Muscle of back (tissue), 11 donors: ENCODE measurements around the gene GAB2. TPM values are rescaled to one million over a fixed set of nuclear protein-coding genes. Genes with fewer than 3 reads are reported as not detected.
A peak's percentile ranks its signal among the peaks of the same experiment; 100 is the strongest.
"Not testable (repeated sequence)": the region's sequence is repeated elsewhere in the genome, so short reads cannot be mapped to it uniquely, and the experiment has no call there.

Experiments used
- DNase-seq, 3 donors: peaks; one replicate each; pipeline versions ENCODE4 v3.0.0 to v3.0.0-alpha.2; 2013
- polyA plus RNA-seq, 10 donors: library from polyadenylated mRNA; unstranded; fragments of 120-200 nt; gene quantifications; one replicate each; pipeline ENCODE4 v1.2.1, GENCODE V29; 2013; ENCODE audit not compliant: insufficient read length in 10 of 10

The GAB2 gene
- polyA plus RNA-seq, 10 donors: 12.5 to 17.6 (median 14.2) TPM

DNA sequence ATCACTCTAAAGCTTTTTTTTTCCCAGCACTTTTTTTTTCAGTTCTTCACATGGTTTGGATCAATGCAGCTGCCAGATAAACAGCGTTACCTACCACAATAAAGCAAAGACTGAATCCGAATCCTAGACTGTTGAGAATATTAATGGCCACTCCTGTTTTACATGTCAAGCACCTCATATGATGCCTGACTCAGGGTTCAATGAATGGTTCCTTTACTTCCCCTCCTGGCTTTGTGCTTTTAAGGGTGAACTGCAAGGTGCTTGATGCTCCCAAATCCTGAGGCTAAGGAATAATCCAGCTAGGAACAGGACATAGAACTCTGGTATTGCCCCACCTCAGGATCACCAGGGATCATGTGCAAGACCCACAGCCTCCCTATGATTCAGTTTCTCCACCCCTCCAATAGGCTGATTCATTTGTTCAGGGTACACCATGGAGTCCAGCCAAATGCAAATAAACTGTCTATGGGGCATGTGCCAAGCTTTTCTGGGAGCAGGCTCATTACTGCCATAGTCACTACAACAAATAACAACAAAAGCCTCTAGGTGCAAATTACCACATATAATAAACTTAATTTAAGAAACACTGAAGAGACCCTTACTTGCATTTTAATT lies 104.3 kb downstream of the GAB2 start:
- DNase-seq: no peak

DNA sequence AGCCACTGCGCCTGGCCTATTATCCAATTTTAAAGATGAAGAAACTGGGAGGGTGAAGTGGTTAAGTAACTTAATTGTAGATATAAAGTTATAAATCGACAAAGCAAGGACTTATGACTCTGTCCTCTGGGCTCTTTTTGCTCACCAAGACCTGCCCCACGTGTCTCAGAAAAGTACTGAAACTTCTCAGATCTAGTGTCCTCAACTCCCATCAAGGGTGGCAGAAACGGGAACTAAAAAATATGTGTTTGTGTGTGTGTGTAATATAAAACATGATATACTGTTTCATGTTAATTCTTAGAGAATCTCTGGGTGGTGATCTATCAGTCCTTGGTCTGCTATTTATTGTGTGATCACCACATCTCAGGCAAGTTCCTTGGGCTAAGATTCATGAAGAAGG lies 104.9 kb downstream of the GAB2 start:
- no peak for DNase-seq

DNA sequence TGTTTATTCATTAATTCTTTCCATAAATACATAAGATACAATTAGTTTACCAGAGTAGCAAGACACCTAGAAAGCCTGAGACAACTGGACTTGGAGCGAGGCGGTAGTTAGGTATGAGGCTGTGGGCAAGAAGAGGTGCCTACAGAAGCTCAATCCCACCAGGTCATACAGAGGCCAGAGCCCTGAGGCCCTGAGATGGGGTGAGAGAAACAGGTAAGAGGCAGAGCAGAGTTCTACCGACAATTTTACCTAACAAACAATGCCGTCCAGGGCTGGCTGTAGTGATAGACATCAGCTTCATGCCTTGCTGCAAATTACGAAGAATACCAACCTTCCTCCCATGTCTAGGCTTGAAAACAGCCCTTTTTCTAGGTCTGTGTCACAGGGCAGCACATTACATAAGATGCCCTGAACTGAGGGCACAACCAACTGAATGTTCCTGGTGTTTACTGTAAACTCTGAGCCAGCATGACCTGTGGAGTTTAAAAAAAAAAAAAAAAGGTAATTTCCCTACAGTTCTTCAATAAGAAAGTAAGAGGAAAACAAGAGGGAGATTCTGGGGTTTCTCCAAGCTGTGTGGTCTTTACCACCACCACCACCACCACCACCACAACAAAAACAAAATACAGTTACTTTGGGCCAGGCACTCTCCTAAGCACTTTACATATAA lies 105.8 kb downstream of the GAB2 start:
- no peak for DNase-seq

DNA sequence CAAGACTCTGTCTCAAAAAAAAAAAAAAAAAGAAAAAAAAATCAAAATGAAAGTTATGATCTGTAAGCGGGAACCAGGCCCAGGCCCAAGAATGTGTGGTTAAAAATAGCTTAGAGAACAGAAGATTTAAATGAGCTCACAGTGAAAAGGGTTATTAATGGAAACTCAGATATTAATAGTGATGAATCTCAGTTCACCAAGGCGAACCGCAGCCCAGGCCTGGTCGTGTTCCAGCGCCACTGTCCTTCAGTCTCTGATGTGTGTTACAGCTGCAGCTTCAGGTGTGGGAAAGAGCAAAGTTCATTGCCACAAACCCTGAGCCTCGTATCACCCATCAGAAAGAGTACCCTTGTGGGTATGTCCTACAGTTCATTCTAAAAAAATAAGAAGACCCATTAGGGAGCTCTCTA lies 107.1 kb downstream of the GAB2 start:
- DNase-seq: peak; percentile 42 to 79 (median 59)

DNA sequence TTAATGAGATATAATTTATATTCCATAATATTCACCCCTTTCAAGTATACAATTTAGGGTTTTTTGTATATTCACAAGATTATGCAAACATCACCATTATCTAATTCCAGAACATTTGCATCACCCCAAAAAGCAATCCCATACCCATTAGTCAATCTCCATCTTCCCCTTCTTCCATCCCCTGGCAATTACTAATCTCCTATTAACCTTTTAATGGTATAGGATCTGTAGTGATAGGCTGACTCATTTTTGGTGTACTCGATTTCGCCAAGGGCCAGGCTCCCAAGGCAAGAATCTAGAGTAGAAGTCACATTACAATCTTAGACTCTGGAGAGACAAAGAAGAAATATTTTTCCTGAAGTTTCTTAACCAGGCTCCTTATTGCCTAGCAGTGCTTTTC lies 113.4 kb downstream of the GAB2 start:
- DNase-seq: no peak

DNA sequence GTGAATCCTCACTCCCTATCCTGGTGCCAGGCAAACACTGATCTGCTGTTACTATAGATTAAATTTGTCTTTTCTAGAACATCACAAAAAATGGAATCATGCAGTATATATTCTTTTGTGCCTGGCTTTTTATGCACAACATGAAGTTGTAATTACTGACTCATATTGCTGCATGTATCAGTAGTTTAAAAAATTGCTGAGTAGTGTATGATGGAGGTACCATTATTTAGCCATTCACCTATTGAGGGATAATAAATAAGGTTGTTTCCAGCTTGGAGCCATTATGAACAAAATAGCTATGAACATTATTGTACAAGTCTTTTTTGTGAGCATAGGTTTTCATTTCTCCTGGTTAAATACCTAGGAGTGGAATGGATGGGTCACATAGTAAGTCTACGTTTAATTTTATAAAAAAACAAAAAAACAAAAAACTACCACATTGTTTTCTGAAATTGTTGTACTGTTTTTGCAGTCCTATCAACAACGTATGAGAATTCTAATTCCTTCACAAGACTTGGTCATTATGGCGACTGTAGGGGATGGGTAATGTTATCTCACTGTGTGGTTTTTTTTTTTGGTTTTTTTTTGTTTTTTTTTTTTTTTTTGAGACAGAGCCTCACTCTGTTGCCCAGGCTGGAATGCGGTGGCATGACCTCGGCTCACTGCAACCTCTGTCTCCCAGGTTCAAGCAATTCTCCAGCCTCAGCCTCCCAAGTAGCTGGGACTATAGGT lies 117.3 kb downstream of the GAB2 start:
- DNase-seq: no peak

DNA sequence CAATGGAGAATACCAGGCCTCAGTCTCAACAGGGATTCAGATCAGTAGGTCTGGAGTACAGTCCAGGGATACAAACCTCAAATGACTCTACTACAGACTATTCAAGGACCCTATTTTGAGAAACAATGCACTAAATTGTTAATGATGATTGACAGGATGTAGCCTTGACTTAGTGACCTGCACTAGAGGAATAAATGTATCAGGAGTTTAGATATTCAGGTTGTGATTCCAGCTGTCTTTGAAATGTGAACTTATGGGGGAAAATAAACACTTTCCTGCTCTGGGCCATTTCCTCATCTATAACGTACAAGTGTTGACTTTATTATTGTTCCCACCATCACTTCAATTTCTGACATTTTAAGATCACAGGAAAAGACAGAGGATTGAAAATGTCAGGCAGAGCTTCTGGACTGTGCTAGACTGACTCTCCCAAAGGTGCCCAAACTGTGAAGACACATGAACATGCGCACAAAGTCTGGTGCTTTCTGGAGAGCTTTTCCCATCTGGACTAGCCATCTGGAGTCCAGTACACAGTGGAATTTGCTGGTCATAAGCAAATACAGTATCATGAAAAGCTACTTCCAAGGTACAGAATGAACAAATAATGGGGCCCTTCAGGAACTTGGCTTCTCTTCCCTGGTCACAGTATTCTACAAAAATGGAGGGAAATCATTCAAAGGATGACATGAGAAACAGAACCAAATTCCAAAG lies 118.5 kb downstream of the GAB2 start:
- DNase-seq: no peak

DNA sequence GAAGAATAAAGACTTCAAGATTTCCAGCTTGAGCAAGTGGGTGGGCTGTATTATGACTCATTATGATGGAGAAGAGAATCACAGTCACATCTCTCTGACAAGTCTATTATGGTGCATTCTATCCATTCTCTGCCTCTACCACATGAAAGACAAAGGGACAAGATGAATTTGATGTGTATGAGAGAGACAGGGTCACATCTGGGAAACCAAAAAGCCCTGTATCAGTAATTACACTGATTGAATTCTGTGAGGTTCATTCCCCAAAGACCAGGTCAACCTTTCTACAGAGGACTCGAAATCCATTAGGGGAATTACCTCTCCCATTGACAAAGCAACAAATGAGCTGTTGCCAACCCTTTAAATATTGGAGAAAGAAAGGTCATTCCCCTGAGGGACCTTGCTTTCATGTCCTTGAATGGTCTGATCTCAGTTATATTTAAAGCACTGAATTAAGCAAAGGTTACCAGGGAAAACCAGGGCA lies 119.3 kb downstream of the GAB2 start:
- no peak for DNase-seq

DNA sequence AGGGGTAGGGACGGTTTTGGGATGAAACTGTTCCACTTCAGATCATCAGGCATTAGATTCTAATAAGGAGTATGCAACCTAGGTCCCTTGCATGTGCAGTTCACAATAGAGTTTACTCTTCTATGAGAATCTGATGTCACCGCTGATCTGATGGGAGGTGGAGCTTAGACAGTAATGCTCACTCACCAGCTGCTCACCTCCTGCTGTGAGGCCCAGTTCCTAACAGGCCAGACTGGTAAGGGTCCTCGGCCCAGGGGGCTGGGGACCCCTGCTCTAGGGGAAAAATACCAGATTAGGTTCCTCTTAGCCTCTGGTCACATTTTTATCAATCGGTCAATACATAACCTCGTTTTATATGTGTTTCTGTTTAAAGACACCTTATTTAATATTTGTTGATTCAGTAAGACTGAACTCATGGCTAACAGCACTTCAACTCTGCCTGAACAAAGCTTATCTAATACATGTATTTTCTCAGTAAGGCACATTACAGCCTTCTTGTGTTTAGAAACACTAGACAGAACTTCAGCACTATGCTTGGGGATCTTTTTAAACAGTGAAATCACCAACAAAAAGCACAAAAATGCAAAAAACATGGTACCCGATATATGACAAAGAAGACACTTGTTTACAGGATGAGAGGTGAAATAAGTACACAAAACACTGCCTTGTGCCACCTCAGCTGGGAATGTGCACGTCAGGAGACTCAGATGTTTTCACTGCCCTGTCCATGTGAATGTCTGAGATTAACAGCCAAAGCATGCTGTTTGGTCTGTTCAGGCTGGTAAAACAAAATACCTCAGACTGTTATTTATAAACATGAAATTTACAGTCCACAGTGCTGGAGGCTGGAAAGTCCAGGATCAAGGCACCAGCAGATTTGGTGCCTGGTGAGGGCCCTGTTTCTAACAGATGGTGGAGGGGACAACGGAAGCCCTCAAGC lies 121.4 kb downstream of the GAB2 start:
- no peak for DNase-seq

DNA sequence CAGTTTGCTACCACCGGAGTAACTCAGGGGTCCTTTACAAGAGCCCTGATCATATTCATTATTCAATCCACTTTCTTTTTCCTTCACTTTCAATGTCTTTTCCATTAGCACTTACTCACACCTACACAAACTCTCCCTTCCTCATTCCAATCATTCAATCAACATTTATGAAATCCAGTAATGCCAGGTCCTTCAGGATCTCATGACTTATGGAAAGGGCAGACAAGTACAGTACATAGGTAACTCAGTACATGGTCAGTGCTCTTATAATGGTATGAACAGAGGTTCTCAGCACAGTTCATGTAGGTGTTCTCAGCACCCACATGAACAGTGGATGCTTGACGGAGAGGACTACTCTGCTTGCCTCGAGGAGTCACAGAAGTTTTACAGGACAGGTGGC lies 122.3 kb downstream of the GAB2 start:
- no peak for DNase-seq

DNA sequence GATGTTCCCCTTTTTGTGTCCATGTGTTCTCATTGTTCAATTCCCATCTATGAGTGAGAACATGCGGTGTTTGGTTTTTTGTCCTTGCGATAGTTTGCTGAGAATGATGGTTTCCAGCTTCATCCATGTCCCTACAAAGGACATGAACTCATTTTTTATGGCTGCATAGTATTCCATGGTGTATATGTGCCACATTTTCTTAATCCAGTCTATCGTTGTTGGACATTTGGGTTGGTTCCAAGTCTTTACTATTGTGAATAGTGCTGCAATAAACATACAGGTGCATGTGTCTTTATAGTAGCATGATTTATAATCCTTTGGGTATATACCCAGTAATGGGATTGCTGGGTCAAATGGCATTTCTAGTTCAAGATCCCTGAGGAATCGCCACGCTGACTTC lies 123.5 kb downstream of the GAB2 start:
- DNase-seq: not testable (repeated sequence)

DNA sequence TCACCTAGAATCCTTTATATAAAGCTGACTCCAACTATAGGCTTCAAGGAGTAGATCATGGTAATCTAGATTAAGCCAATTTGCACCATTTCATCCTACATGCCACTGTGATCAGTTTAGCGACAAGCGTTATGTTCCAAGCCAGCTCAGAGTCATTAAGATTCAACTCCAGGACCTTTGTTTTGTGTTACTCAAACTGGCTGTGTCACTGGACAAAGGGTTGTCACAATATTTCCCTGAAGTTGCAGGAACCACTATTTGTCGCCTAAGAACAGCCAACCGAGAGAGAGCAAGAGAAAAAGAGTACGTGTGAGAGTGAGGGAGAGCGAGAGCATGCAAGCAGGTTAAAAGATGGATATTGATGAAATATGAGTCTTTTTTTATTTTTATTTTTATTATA lies 124.1 kb downstream of the GAB2 start:
- DNase-seq: no peak

DNA sequence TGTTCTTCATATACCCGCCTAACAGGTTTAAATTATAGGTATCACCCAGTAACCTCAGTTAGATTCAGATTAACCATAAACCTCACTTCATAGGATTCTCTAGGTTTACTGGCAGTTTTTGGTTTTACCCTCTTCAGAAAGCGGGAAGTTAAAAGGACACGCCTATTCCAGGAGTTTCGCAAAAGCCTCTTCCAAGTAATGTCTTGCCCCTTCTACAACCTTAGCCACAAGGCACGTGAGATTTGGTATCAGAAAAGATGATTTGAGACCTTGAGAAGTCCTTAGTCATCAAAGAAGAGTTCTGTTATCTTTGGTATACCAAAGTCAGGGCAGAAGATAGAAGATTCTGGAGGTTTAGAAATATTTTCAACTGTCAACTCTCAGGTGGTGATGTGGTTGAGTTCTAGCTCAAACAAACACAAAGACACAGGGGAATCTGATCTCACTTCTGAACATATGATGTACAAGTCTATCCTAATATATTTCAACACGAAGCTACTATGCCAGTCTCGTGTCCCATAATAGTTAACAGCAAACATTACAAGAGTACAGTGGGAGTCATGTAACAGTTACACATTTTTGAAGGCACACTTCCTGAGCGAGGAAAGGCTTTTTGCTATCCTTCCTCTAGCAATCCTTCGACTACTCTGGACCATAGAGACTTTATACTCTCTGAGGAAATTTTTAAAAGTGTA lies 125.4 kb downstream of the GAB2 start:
- DNase-seq: no peak

DNA sequence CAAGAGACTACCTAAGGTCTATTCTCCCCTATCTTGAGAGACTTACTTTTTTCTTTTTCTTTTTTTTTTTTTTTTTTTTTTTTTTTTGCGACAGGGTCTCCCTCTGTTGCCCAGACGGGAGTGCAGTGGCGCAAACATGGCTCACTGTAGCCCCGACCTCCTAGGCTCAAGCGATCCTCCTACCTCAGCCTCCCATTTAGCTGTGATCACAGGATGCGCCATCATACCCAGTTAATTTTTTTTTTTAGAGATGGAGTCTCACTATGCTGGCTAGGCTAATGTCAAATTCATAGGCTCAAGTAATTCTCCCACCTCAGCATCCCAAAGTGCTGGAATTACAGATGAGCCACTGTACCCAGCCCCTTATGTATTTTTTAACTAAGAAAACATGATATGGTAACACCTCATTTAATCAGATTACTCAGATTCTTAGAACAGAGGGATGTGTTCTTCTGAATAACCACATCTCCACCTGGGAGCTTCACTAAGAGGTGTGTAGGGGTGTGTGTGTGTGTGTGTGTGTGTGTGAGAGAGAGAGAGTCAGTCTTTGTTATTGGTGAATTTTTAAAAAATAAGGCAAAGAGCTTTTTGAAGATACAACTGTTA lies 126.0 kb downstream of the GAB2 start:
- DNase-seq: no peak

DNA sequence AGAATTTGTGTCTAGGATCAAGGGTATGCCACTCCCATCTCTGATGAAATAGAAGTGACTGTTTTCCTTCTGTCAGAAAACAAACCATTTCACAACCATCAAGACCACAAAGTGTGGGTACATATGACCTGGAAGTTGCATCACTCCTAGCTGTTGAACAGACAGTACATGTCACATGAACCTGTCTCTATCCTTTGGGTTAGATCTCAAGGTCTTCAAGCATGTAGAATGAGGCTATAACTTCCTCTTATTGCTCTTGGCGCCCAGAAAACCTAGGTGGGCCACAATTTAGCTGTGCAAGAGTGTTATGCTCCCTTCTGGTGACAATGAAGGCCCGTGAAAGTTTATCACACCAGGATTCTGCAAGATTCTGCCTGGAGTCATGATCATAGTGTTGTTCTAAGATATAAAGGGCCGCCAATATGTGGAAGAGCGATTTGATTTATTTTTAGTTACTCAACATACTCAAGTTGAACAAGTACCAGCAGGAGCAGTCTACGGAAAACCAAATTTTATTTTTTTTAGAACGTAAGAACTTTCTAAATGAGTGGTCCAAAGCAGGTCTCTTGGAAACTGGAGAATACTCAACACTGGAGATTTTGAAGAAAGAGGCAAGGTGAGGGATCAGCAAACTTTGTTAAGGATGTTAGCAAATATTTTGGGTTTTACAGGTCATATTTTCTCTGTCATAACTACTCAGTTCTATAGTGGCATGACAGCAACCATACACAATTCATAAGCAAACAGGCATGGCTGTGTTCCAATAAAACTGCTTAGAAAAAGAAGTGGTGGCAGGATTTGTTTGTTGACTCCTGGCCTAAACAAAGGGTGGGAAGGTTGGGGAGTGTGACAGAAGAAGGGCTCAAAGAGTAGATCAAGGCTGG lies 127.1 kb downstream of the GAB2 start:
- DNase-seq: no peak

DNA sequence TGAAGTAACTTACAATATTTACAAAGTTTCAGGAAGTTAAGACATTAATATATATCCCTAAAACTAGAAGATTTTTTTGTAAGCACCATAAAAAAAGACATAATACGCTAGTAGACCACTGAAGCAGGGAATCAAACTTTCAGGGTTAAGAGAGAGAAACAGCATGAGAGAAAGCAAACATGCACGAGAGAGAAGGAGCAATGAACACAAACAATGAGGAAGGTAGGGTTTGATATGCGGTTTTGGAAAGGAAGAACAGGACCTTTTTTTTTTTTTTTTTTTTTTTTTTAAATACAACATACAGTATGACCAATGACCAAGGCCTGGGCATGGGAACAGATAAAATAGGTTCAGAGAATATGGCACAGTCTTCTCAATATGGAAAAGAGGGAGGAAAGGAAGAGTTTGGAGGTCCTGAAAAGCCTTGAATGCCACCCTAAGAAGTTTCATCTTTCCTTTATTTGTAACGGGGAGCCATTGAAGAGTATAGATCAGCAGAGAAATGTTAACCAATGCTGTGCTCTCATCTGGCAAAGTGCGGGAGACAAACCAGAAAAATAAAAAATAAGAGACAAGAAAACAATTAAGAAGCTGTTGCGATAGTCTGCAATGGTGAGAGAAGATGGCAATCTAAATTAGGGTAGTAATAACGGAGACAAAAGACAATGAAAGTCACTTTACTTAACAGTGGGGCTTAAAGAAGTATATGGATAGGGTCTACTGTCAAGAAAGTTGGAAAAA lies 127.9 kb downstream of the GAB2 start:
- no peak for DNase-seq

DNA sequence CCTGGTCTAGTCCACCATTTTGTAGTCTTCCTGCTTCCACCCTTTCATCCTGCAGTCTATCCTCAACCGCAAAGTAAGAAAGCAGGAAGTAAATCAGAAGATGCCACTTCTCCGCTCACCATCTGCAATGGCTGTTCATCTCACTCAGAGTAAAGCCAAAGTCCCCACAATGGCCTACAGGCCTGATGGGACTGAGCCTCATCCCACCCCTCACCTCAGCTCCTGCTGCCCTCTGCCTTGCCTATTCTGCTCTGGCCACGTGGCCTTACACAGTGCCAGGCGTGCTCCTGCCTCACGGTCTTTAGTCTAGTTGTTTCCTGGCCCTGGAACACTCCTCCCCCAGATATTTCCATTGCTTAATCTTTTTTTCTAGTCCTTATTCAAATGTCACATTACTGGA lies 133.4 kb downstream of the GAB2 start:
- DNase-seq: no peak

DNA sequence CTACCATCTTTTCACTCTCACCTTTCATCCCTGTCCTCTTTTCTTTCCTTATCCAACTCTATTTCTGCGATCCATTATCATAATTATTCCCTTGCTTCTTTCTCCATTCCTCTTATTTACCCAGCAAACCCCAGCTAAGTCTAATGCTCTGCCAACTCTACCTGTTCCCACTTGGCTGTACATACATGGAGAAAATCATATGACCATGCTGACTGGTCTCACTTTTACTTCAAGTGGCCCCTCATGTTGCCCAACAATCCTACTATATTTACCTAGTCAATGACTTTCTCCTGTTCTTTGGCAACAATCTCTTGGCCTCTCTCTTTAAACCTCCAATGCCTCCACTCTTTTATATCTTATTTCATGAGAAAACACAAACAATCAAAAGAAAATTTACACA lies 134.8 kb downstream of the GAB2 start:
- DNase-seq: no peak
